ENCODE data around the gene TRIM9.

The TRIM9 gene

DNA sequence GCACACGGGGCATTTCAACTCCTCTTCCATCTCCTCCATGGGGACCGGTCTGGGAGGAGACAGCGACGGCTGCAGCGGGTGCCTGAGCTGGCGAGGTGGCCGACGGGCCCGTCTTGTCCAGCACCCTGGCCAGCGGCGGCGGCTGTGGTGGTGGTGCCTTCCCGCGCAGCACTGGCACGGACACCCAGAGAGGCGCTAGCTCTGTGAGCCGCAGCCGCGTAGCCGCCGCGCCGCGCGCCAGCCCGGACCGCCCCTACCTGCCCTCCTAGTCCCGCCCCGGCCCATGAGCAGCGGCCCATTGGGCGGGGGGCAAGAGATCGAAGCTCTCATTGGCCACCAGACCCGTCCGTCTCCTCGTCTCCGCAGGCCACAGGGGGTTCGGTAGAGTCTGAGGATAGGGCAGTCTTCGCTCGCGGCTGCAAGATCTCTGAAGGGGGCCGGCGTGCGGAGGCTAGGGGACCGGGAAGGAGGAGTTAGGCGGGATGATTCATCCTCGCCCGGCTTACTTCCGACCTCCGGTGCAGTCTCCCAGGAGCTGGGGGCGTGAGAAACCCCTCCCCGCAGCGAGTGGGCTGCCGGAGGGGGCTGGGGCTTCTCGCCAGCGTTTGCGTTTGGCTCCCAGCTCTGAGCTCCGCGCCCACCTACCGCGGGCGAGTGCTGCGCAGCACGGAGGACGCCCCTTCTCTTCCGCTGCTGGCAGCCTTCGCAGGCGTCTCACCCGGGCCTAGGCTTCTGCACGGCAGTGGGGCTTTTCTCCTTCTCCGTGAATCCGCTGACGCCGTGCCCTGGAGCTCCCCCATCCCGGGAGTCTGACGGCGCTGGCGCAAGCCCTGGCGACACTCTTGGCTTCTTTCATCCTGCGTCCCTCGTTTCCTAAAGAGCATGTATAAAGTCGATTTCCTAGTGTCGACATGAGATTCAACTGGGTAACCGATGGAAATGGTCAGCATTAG lies at the start of gene TRIM9:
Gene TRIM9, minus strand, starts transcription at position 205 of the 953 bp plus-strand sequence. Its CDS starts 166 bp downstream, at position 39.
- peak; percentile 83 to 99 (median 97) for DNase-seq

DNA sequence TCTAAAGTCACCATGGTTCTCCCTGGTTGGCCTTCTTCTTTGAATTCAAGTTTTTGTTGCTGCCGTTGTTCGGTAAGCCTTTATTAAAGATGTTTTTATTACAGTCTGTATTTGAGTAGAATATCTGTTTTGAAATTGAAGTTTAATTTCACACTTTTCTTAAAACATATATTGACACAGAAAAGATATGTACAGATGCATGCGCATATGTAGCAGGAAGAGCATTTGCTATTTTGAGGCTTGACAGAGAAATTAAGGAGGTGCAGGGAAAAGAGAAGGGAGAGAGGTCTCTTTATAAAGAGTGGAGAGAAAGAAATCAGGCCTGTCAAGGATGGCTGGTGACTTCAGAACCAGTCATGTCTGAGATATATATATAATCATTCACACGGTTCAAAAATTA lies 46.0 kb upstream of the TRIM9 start:
- DNase-seq = no peak

DNA sequence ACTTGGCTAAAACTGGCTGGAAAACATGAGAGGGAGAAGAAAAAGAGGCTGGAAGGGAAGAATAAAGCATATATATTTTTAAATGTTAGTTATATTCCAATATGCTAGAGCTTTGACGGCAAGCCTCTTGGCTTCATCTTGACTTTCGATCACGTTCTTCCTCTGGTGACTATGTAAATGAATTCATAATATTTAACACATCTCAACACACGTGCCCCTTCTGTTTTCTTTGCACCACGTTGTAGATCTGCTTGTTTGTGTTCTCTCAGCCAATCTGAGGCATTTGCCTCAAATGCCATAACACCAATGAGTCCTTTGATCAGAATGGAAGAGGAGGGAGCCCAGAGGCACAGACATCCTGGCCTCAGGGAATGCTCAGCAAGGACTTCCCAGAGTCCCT lies 45.4 kb upstream of the TRIM9 start:
- no peak for DNase-seq

DNA sequence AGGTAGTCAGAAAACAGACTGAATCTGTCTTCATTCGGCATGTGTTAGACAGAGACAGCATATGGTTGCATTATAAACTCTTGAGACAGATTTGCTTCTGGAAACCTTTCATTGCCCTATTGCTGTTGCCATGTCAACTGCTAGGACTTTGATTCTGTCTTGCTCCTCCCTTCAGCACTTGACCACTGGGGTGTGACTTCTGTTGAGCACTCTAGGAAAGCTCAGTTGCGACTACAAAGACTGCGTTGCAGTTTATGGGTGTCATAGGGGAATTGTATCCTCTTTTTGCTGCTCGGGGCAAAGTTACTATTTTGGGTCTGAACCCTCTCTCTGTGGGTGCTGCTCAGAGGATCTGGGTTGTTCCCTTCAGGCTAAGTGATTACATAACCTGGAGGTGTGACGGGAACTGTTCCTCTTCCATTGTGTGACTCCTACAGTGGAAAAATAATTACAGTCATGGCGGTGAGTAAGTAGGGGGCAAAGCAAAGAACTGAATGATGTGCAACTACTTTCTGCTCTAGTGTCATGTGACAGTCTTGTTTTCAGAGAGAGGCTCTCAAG lies 44.3 kb upstream of the TRIM9 start:
- peak in 30 of 56 donors; percentile 3 to 66 (median 36) for DNase-seq

DNA sequence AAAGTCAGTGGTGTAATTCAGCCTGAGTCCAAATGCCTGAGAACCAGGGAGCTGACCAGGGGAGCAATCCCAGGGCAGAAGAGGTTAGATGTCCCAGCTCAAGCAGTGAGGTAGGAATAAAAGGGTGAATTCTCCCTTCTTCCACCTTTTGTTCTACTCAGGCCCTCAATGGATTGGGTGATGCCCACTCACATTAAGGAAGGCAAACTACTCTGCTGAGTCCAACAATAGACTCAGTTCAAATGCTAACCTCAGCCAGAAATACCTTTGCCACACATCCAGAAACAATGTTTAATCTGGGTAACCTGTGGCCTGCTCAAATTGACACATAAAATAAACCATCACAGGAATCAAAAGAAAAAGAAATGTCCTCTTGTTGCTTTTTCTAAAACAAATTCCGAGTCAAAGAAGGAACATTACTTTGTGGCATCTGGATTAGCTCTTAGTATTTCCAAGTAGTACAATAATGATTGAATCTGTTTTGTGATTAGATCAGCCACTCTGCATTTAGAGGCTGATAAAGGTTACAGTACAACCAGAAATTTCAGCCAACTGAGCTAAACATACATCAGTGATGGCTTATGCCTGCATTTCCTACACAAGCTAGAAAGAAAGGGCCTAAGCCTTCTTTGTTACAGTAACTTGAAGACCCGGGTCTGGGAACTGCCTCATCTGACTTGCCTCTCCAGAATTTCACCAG lies 43.6 kb upstream of the TRIM9 start:
- no peak for DNase-seq

DNA sequence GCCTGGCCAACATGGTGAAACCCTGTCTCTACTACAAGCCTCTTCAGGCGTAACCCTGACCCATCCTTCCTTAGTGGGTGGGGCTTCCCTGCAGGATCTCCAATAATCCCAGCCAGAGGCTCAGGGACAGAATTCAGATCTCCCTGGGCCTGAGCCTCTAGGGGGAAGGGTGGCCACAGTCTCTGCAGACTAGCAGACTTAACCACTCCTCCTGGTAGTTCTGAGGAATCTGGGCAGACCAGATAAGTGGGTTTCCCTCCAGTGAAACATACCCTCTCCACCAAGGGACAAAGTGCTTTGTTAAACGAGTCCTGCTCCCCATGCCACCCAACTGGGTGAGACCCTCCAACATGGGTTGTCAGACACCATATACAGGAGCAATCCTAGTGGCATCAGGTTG lies 36.6 kb upstream of the TRIM9 start:
- DNase-seq = no peak

DNA sequence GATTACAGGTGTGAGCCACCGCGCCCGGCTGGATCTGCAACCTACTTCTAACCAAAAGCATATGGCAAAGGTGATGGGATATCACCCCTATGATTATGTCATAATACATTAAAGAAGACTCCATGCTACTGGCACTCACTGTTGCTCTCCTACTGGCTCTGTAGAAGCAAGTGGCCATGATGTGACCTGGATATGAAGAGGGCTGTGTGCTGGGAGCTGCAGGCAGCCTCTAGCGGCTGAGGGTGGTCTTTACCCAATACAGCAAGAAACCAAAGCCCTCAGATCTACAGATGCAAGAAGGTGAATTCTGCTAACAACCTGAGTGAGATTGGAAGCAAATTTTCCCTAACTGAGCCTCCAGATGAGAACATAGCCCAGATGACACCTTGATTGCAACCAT lies 34.2 kb upstream of the TRIM9 start:
- DNase-seq = no peak

DNA sequence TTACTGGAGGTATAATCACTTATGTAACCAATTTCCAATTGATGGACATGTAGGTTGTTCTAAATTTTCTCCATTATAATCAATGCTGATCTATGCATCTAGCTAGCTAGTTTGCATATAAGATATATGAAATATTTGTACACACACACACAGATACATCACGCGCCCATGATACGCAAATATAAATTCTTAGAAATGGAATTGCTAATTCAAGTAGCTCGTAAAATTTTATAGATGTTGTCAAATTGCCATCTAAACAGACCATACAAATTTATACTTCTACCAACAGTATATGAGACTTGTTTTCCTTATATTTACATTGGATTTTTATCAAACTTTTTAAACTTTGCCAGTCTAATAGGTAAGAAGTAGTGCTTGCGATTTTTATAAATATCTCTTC lies 29.1 kb upstream of the TRIM9 start:
- DNase-seq = no peak

DNA sequence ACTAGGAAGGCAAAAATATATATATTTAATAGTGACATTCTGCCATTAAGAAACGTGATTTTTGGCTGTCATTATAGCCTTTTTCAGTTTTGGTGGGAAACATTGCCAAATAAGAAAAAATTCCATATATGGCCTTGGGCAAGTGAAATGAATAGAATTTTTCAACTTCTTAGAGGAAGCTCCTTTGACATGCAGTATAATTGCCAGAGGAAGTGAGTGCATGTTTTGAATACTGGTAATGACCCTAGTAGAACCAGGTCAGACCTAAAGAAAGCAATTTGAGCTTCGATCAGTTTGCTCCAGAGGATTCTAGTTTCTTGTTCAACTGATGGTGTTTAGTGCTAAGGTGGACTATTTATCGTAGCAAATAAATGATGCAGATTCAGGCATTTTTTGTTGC lies 26.2 kb upstream of the TRIM9 start:
- DNase-seq = no peak

DNA sequence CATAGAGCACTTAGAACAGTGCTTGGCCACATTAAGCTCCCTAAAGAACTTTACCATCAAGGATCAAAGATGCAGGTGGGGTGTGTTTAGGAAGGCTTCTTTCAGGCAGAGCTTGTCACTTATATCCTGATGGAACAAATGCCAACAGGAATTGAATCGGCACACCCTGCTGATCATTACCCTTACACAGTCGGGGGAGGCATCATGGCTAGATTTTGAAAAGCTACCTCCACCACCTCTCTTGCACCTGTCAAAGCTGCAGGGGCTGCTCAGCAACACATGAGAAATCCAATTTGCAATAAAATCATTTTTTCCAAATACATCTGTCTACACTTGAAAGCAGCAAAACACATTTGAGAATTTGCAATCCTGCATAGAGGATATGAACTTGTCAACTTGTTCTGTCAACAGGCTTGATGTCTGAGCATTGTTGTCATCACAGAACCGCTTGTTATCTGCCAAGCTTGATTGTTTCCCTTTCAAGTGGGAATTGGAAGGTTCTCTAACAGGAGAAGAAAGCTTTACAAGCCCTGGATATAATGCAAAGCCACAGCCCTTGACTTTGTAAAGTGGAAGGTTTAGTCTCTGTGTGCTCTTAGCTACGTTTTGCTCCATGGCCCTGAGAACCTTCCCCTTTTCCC lies 24.6 kb upstream of the TRIM9 start:
- DNase-seq = peak in 14 of 56 donors; percentile 1 to 36 (median 8)

DNA sequence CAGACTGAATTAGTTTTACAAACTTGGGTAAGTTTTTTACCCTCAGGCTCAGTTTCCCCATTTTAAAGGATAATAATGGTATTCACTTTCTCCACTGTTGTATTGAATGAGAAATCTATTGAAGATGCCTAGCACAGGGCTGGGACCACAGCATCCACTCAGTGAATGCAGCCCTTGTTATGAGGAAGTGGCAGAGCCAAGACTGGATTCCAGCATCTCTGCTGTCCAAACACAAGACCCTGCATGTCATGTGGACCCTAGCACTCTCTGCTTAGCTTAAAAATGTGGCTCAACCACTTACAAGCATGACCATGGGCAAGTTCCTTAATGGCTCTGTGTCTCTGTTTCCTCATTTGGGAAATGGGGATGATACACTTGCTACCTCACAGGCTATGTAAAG lies 24.1 kb upstream of the TRIM9 start:
- DNase-seq = peak in 42 of 56 donors; percentile 2 to 51 (median 20)

DNA sequence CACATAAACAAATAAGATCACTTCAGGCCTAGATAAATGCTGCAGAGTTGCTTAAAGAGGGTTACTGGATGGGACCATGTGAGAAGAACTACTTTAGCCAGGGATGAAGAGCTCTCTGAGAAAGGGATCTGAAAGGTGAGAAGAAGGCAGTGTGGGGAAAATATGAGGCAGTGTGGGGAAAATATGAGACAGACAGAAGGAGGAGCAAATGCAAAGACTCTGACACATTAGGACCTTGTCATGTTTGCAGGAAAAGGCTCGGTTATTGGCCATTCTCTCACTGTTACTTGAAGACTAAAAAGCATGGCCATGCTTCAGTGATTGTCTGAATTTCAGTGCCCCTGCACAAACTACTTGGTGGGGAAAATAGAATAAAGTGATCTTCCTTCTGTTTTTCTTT lies 22.7 kb upstream of the TRIM9 start:
- no peak for DNase-seq

DNA sequence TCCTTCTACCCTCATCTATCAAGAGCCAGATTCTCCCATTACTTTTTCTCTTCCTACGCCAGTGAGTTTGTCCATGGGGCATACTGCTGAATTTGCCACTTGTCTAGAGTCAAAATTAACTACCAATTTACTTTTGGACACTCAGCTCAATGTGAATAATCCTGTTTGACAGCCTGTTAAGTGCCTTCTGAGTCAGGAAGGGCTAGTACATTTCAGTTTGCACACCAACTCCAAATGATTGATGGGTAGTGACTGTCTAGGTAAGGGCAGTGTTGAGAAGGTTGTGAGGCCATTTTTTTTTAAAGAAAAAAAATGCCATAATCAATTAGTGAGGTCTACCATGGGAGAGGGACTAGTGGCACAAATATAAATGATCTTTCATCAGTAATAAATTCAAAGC lies 21.8 kb upstream of the TRIM9 start:
- no peak for DNase-seq

DNA sequence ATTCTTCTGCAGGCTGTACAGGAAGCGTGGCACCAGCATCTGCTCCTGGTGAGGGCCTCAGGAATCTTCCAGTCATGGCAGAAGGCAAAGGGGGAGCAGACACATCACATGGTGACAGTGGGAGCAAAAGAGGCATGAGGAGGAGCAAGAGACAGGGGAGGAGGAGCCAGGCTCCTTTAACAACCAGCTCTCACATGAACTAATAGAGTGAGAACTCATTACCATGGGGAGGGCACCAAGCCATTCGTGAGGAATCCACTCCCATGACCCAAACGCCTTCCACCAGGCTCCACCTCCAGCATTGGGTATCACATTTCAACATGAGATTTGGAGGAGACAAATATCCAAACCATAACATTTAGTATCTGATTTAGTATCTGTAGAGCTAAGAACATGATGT lies 14.7 kb upstream of the TRIM9 start:
- no peak for DNase-seq

DNA sequence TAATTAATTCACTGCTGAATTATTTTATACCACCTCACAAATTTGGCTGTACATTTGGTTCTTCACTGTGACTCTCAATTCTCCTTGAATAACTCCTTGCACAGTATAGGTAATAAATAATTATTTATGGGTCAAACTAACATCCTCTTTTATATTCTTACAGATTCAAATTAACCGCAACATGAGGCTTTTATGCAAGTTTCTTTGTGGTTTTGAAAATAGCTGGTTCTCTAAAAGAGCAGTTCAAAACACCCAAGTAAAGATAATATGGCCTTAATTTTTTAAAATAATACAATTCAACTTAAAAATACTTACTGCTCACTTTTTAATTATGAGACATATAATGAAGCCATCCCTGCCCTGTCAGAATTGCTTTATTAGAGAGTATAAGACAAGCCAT lies 12.9 kb upstream of the TRIM9 start:
- no peak for DNase-seq

DNA sequence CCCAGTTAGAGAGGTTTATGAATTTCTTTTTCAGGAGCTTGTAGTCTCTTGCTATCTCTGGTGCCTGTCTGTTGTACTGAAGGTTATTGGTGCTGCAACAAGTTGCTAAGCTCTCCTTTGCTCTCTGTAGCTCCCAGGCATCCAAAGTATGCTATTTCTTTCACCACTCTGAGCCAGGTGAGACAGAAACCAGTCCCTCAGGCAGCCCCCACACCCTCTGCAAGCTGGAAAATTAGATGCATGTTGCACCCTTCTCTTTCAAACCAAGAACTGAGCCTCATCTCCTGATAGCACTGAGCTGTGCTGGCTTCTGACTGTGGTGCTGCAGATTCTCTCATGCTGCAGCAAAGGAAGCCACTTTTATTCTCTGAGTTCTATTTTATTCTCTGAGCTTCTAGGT lies 9.6 kb upstream of the TRIM9 start:
- DNase-seq = no peak

DNA sequence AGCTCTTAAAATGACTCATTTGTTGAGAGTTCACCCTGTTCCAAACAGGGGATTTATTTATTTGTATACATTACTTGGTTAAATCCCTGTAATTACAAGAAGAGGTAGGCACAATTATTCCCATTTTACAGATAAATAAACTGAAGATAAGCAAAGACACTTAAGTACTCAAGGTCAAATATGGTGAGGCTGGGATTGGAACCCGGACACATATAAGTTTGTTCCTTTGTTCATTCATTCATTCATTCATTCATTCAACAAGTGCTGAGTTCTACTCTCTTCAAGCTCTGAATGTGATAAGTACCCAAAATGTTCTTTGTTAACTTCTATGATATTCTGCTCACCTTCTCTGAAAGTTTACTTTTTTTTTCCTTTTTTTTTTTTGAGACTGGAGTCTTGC lies 2.4 kb upstream of the TRIM9 start:
- DNase-seq = no peak

DNA sequence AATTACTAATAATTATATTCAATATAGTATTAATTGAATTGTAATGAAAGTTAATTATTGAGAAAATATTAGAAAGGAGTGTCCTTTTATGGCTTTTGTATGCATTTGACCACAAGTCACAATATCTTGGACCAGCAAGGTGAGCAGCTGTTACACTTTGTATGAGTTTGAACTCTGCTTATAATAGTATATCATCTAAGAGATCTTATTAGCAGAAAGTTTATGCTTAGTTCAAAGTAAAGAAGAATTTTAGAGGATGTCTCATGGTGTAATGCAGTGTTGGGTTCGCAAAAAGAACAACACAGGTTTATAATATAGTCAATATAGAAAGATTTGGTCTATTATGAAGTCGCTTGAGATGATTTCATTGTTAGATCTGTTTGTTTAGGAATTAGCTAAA lies 2.0 kb upstream of the TRIM9 start:
- DNase-seq = no peak

DNA sequence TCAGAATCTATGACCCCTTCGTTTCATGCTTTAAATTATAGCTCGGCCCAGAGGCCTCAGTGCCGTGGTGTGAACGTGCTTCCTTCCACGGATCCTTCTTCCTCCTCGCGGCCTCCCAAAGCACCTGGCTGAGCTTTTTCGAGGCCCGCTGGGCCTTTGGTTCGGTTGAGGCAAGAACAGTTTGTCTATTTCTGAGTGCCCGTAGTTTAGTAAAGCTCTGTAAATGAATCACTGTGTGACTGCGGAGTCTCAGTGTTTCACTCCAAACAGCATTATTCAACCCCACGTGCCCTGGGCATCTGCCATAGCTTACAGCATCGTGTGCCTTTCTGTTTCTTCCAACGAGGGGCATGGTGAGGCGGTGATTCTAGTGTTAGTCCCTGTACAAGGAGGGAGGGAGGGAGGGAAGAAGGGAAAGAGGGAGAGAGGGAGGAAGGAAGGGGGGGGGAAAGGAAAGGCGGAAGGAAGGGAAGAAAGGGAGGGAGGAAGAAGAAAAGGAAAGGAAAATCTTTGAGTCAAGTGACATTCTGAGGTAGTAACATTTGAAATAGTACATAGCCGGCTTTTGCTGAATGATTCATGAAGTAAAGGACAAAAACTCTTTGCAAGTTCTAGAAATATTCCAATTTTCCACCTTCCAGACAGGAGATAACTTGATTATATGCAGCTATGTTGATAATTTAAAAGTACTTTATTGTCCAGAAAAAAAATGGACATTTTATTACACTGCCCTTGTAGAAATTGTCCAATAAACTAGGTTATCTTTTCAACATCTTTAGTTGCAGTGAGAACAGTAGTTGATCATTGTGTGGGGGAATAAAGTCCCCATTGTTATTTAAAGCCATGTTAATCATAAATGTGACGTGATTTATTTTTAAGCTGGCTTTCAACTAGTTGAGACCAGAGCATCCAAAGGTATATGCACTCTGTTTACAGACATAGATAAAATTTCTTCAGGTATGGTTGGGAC lies 1.2 kb upstream of the TRIM9 start:
- DNase-seq = peak in 54 of 56 donors; percentile 6 to 87 (median 74)

DNA sequence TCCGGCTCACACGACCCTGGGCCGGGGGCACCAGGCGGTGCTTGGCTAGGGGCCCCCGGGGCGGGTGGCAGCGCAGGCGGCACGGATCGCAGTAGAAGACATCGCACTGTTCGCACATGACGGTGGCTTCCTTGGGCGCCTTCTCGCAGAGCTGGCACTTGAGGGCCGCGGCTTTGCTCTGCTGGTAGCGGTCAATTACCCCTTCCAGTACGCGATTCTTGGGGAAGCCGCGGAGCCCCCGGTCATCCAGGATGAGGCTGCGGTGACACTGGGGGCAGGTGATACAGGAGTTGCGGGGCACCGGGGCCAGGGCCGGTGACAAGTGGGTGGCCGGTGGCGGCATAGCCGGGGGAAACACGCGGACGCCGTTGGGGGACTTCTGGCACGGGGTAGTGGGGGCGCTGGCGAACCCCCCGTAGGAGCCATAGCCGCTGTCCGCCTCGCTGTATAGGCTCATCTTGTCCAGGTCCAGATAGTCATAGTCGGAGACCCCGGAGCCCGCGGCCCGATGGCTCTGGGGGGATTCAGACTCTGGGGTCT lies 553 bp downstream of the TRIM9 start:
- peak in 23 of 56 donors; percentile 18 to 75 (median 51) for DNase-seq

Data from nucleus accumbens (tissue), 56 donors.